ENCODE measurements around the gene SKAP1.

- TF ChIP-seq CTCF (conservative IDR thresholded peaks at IDR 0.05; ENCODE audit: low read depth in 2 of 2), result no peak
- TF ChIP-seq, protein P1, sequence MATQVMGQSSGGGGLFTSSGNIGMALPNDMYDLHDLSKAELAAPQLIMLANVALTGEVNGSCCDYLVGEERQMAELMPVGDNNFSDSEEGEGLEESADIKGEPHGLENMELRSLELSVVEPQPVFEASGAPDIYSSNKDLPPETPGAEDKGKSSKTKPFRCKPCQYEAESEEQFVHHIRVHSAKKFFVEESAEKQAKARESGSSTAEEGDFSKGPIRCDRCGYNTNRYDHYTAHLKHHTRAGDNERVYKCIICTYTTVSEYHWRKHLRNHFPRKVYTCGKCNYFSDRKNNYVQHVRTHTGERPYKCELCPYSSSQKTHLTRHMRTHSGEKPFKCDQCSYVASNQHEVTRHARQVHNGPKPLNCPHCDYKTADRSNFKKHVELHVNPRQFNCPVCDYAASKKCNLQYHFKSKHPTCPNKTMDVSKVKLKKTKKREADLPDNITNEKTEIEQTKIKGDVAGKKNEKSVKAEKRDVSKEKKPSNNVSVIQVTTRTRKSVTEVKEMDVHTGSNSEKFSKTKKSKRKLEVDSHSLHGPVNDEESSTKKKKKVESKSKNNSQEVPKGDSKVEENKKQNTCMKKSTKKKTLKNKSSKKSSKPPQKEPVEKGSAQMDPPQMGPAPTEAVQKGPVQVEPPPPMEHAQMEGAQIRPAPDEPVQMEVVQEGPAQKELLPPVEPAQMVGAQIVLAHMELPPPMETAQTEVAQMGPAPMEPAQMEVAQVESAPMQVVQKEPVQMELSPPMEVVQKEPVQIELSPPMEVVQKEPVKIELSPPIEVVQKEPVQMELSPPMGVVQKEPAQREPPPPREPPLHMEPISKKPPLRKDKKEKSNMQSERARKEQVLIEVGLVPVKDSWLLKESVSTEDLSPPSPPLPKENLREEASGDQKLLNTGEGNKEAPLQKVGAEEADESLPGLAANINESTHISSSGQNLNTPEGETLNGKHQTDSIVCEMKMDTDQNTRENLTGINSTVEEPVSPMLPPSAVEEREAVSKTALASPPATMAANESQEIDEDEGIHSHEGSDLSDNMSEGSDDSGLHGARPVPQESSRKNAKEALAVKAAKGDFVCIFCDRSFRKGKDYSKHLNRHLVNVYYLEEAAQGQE (IDR thresholded peaks at IDR 0.05; ENCODE audit: unreplicated experiment), result no peak
- TF ChIP-seq POLR2AphosphoS5 (IDR thresholded peaks at IDR 0.05; ENCODE audit: low read depth), result no peak
- no peak for TF ChIP-seq EZH2 (IDR thresholded peaks at IDR 0.05; ENCODE audit: low read depth, unreplicated experiment)
These were observed 245.3 kb downstream of the SKAP1 start for GRCh38 chr17:48184721-48185120.

All from GM23338 (cell line).